IPS-11a (cell line): ENCODE data around the gene ARFGAP3.

Experiments
- H3K4me3 ChIP-seq: one replicate; pipeline ENCODE4 v1.5.1; 2013; ENCODE audit warnings: low read depth, low read length, control low read depth

ARFGAP3 gene

GRCh38 chr22:42865536-42865935 lies 8.5 kb upstream of the ARFGAP3 start:
- no peak overlapping the region for H3K4me3 ChIP-seq

DNA sequence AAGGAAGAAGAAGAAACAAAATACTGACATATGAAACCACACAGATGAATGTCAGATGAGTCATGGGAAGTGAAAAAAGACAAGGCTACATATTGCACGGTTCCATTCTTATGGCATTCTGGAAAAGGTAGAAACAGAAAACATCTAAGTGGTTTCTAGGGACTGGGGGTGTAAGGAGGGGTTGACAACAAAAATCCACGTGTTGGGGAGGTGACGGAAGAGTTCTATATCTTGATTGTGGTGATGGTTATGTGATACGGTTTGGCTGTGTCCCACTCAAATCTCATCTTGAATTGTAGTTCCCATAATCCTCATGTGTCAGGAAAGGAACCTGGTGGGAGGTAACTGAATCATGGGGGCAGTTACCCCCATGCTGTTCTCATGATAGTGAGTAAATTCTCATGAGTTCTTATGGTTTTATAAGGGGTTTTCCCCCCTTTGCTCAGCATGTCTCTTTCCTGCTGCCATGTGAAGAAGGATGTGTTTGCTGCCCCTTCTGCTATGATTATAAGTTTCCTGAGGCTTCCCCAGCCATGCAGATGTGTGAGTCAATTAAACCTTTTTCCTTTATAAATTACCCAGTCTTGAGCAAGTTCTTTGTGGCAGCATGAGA lies 6.4 kb upstream of the ARFGAP3 start:
- H3K4me3 ChIP-seq, result no peak overlapping the region

DNA sequence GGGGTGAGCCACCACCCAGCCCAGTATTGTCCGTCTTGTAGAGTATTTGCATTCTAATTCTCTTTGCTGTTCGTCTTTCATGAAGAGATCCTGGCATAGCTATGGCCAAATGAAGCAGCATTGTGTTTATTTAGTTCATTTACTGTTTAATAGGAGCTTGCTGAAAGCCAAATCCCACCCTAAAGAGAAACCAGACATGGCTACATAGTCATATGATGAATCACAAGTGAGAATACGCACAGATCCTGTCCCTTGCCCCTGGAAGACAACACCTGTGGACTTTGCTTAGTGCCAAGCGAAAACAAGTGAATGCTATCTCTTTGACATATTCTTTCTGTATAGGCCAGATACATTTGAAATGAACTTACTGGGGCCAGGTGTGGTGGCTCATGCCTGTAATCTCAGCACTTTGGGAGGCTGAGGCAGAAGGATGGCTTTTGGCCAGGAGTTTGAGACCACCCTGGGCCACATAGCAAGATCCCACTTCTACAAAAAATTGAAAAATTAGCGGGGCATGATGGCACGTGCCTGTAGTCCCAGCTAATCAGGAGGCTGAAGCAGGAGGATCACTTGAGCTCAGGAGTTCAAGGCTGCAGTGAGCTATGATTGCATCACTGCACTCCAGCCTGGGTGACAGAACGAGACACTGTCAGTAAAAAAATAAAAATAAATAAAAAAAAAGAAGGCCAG lies 5.1 kb upstream of the ARFGAP3 start:
- no peak overlapping the region for H3K4me3 ChIP-seq

- H3K4me3 ChIP-seq, result no peak overlapping the region
Observed at GRCh38 chr22:42860968-42861367, 3.9 kb upstream of the ARFGAP3 start.

- no peak overlapping the region for H3K4me3 ChIP-seq
Observed at GRCh38 chr22:42857845-42858481, 890 bp upstream of the ARFGAP3 start.

GRCh38 chr22:42856179-42856864 lies 751 bp downstream of the ARFGAP3 start:
- peak overlapping the region; percentile 60 for H3K4me3 ChIP-seq

DNA sequence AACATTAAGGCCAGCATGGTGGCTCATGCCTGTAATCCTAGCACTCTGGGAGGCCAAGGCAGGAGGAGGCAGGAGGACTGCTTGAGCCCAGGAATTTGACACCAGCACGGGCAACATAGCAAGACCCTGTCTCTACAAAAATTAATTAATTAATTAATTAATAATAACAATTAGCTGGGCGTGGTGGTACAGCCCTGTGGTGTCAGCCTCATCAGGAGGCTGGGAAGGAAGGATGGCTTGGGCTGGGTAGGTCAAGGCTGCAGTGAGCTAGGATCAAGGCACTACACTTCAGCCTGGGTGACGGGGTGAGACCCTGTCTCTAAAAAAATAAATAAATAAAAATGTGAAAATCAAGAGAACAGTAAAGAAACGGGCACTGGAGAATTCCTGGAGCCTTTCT lies 1.4 kb downstream of the ARFGAP3 start:
- no peak overlapping the region for H3K4me3 ChIP-seq

GRCh38 chr22:42855211-42855610 lies 1.9 kb downstream of the ARFGAP3 start:
- no peak overlapping the region for H3K4me3 ChIP-seq

DNA sequence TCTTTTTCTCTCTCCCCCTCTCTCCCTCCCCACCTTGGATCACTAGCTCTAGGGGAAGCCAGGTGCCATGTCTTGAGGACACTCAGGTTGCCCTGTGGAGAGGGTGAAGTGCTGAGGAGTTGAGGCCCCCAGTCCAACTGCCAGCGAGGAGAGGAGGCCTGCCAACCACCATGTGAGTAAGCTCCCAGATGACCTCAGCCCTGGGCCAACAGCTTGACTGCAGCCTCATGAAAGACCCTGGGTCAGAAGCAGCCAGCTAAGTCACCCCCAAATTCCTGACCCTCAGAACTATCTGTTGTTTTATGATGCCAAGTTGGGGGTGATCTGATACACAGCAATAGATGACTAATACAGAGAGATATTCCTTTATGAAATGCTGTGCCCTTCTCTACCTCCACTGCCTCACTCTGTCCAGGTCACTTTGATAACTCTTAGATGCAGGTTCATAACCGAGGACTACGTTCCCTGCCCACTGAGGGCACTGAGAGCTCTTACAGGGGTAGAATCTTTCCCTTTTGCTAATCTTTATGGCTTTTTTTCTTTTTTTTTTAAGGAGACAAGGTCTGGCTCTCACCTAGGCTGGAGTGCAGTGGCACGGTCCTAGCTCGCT lies 8.0 kb downstream of the ARFGAP3 start:
- no peak overlapping the region for H3K4me3 ChIP-seq

DNA sequence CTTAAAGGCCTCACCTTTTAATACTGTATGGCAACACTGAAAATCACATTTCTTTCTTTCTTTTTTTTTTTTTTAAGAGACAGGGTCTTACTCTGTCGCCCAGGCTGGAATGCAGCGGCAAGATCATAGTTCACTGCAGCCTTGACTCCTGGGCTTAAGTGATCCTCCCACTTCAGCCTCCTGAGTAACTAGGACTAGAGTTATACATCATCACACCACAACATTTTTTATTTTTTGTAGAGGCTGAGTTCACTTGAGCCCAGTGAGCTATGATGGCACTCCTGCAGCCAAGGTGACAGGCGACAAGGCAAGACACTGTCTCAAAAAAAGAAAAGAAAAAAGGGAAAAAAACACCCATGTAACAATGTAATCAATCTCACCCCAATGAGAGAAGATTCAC lies 10.0 kb downstream of the ARFGAP3 start:
- H3K4me3 ChIP-seq, result no peak overlapping the region

GRCh38 chr22:42844756-42845155 lies 12.3 kb downstream of the ARFGAP3 start:
- no peak overlapping the region for H3K4me3 ChIP-seq

GRCh38 chr22:42842658-42843370 lies 14.3 kb downstream of the ARFGAP3 start:
- no peak overlapping the region for H3K4me3 ChIP-seq

DNA sequence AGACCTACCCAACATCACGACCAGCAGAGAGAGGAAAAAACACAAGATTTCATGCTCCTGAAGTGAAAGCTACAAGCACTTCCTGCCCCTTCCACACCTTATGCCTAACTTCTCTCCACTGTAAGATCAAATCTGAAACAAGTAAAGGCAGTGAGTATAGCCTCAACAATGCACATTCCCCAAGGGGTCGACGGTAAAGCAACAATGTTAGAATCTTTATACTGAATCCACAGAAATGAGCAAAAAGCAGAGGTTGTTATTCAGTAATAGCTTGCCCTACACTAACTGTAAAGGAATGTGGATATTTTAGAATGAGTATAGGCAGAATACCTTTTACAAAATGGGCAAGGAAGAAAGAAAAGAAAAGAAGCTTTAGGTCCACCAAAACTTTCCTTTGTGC lies 15.6 kb downstream of the ARFGAP3 start:
- no peak overlapping the region for H3K4me3 ChIP-seq

DNA sequence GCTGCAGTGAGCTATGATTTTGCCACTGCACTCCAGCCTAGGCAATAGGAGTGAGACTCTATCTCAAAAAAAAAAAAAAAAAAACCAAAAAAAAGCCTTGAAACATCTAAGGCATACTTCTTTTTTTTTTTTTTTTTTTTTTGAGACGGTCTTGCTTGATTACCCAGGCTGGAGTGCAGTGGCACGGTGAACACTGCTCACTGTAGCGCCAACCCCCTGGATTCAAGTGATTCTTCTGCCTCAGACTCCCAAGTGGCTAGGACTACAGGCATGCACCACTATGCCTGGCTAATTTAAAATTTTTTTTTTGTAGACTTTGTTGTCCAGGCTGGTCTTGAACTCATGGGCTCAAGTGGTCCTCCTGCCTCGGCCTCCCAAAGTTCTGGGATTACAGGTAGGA lies 19.5 kb downstream of the ARFGAP3 start:
- H3K4me3 ChIP-seq, result no peak overlapping the region

DNA sequence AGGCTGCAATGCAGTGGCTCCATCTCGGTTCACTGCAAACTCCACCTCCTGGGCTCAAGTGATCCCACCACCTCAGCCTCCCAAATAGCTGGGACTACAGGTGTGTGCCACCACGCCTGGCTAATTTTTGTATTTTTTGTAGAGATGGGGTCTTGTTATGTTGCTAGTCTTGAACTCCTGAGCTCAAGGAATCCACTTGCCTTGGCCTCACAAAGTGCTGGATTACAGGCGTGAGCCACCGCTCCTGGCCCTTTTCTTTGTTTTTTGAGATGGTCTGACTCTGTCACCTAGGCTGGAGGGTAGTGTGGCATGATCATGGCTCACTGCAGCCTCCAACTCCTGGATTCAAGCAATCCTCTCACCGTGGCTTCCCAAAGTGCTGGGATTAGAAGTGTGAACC lies 21.0 kb downstream of the ARFGAP3 start:
- no peak overlapping the region for H3K4me3 ChIP-seq

- H3K4me3 ChIP-seq, result no peak overlapping the region
Observed at GRCh38 chr22:42834177-42834949, 22.7 kb downstream of the ARFGAP3 start.

- H3K4me3 ChIP-seq, result no peak overlapping the region
Observed at GRCh38 chr22:42833104-42833503, 24.0 kb downstream of the ARFGAP3 start.

GRCh38 chr22:42831712-42832111 lies 25.4 kb downstream of the ARFGAP3 start:
- H3K4me3 ChIP-seq, result no peak overlapping the region

GRCh38 chr22:42830161-42830560 lies 26.9 kb downstream of the ARFGAP3 start:
- no peak overlapping the region for H3K4me3 ChIP-seq

DNA sequence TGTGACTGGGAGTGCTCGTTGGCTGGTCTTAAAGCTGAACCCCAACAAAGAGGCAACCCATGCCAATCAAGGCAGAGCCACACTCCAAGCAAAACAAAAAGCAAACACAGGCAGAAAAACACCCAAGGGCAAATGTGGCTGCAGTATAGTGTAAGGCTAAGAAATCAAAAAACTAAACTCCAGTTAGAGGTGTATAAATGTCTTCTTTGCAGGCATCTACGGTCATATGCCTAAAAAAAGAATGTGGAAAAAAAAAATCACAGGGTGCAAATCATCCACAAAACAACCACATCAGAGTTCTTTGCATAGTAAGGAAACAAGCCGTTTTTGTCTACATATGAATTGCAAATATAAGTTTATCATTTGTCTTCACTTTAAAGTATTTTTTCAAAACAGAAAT lies 27.8 kb downstream of the ARFGAP3 start:
- H3K4me3 ChIP-seq, result no peak overlapping the region
